GM13976 (cell line): ENCODE results near the gene BACH2.

Experiments
- DNase-seq: peaks from one replicate; pipeline ENCODE4 v3.0.0; 2012; ENCODE audit warnings: low spot score
- CTCF ChIP-seq: IDR thresholded peaks from 2 replicates; pipeline ENCODE4 v1.5.1; 2012; ENCODE audit warnings: borderline replicate concordance, mild to moderate bottlenecking; ENCODE audit not compliant: insufficient read depth; ENCODE audit errors: extremely low read depth, missing control alignments, control extremely low read depth
- in situ Hi-C: fragments of 300-500 bp; cut with MboI; formaldehyde crosslinking; loops from one replicate; pipeline ENCODE4 v1.12.0; 2022; ENCODE audit warnings: low sequenced_read_pairs, mixed read lengths, inconsistent platforms; ENCODE audit not compliant: unreplicated experiment

The BACH2 gene

GRCh38 chr6:90178384-90178855, 118.2 kb downstream of the BACH2 start:
- no peak for TF ChIP-seq CTCF
- in situ Hi-C loops: no loop called here
- DNase-seq: no peak

DNA sequence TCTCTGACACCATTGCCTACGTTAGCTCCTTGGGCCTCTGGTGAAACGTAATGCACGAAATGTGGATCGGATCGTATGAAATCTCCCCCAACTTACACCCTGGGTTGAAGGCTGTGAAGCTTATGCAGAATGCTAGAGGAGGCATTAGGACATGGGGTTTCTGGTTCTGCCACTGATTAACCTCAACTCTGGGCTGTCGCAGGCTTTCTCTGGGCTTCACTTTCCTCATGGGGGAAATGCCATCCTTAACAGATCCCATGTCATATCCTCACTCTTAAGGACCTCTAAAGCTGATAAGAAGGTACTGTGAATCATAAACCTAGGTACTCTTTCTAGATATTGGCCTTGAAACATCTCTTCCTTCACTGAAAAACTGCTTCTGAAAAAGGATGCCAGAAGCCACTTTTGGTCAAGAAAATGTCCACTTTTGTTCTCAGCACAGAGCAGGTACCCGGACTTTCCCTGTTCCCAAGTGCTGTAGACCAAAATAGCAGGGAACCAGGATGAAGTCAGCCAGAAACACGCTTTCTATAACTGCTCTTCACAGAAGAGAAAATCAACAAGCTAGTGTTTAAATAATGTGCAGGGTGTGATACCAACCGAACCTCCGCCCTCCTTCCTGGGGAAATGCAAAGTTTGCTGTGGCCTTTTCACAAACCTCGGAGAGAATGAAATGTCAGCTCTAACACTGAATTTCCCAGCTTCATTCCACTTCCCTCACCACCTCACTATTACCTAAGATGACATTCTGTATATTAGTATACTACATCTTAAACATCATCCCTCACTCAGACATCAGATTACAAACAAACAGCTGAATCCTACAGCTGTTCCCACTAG, 118.9 kb downstream of the BACH2 start:
- TF ChIP-seq CTCF: no peak
- no peak for DNase-seq
- in situ Hi-C loops: no loop called here

- in situ Hi-C loops: no loop called here
- TF ChIP-seq CTCF: no peak
- DNase-seq: no peak
These were observed 120.8 kb downstream of the BACH2 start for GRCh38 chr6:90175627-90176538.

DNA sequence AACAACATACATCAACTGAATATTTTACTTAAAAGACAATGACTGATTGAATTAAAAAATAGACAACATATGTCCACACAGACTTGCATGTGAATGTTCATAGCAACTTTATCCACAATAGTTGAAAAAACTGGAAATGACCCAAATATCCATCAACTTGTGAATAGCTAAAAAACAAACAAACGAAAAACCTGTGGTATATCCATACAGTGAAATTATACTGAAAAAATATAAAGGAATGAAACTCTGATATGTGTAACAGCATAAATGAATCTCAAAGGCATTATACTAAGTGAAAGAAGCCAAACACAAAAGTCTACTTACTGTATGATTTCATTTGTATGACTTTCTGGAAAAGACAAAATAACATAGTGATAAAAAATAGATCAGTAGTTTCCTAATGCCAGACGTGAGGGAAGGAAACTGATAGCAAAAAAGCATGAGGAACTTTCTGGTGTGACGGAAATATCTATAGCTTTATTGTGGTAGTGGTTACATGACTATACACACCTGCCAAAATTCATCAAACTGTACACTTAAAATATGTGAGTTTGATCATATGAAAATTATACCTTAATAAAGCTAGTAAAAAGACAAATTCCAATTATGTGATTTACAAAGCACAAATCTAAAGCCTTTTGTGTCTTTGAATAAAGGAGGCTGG, 123.2 kb downstream of the BACH2 start:
- no peak for DNase-seq
- in situ Hi-C loops: no loop called here
- no peak for TF ChIP-seq CTCF

DNA sequence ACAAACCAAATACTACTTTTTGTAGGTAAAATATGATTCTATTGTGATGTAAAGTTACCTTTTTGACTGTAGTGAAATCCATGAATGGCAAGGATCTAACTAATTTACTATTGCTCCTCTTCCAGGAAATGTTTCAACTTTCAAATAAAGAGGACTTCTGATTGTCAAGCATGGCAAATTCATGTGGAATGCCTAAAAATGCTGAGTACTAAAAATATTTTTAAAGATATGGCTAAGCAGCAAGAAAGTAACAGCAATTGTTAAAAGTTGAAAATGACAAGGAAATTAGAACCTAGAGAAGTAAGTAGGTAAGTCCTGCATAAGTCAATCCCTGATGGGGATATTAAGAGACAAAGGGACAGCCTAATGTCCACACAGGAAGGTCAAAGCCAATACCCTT, 126.0 kb downstream of the BACH2 start:
- DNase-seq: no peak
- TF ChIP-seq CTCF: no peak
- in situ Hi-C loops: no loop called here

DNA sequence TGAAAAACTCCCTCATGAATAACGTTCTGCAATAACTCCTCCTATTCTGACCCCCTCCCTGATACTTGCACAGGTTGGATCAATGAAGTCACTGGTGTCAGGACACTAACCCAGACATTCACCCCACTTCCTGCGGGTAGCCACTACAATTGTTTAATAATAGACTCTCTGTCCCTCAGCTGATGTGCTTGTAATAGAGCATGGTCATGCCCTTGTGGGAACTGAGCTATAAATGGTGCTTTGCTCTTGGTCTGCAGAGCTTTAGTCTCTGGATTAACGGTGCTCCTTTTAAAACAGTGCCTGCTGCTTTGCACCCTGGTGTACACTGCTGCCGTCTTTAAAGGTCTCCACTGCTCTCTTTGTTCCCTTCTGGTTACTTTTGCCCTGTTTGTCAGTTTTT, 127.3 kb downstream of the BACH2 start:
- DNase-seq: no peak
- no peak for TF ChIP-seq CTCF
- in situ Hi-C loops: no loop called here
